Spleen (tissue), 7 donors: ENCODE data around the gene CTSE.

Experiments
- CTCF ChIP-seq, 11 experiments: fragments of 200-600 bp in 7 of 11; fragments of 450-650 bp in 4 of 11; sonication (generic) in 4 of 11; IDR thresholded peaks in 8 of 11; conservative IDR thresholded peaks in 3 of 11; 1 replicate in 7 of 11; 2 replicates in 4 of 11; pipeline versions ENCODE4 v1.4.0 to v1.8.0; 2016 to 2021; ENCODE audit warnings: antibody characterized with exemption in 11 of 11, inconsistent platforms in 4 of 11, mild to moderate bottlenecking in 1 of 11
- POLR2A ChIP-seq, 3 donors: fragments of 450-650 bp; IDR thresholded peaks; one replicate each; pipeline ENCODE4 v1.5.1; 2017; ENCODE audit warnings: antibody characterized with exemption in 3 of 3, mild to moderate bottlenecking in 1 of 3
- POLR2AphosphoS5 ChIP-seq, 3 donors: sonication (generic); formaldehyde crosslinking; IDR thresholded peaks; one replicate each; pipeline ENCODE4 v1.5.1; 2017; ENCODE audit warnings: antibody characterized with exemption in 3 of 3
- donor health status: DM: no; HTN: no; CAD: no; lungs with moderate emphysema.
- donor health status: DM: no; HTN: no; CAD: no.
- donor health status: DM: no; HTN: no; CAD: no.

GRCh38 chr1:206011057-206011456, 12.6 kb downstream of the CTSE start:
- TF ChIP-seq POLR2A (IDR thresholded peaks at IDR 0.05) (no peak), POLR2AphosphoS5 (IDR thresholded peaks at IDR 0.05) (no peak), CTCF (IDR thresholded peaks at IDR 0.05 in 8 of 11, conservative IDR thresholded peaks at IDR 0.05 in 3 of 11) (no peak)
